ENCODE results near the gene RPH3AL.

RPH3AL gene

DNA sequence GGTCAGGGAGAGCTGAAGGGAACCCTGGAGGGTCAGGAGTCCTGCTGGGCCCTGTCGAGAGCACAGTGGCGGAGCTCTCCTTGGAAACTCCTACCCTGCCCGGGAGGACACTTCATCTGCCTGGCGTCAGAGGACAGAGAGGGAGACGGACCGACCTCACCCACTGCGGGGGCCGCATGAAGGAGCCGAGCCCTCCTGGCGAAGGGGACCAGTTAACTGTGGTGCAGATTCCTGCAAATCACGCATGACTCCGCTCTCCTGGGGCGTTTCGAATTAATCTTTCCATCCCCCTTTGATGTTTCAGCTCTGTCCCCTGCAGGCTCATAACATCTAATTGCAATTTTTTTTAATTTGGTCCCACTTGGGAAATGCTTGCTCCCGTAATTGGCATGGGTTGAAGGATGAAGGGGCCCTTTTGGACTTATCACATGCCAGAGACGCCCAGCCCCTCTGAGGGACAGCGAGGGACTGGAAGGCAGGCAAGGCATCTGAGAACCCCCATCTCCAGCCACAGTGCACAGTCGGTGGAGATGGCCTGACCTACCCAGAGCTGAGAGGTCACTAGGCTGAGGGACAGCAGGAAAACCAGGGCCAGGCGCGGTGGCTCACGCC lies 26.5 kb downstream of the RPH3AL start:
- TF ChIP-seq TOX (CRISPR knock-in tag; IDR thresholded peaks at IDR 0.05; ENCODE audit: borderline replicate concordance) (no peak), TCF4 (CRISPR knock-in tag; IDR thresholded peaks at IDR 0.05; ENCODE audit: borderline replicate concordance) (no peak)
- TF ChIP-seq, protein P1, sequence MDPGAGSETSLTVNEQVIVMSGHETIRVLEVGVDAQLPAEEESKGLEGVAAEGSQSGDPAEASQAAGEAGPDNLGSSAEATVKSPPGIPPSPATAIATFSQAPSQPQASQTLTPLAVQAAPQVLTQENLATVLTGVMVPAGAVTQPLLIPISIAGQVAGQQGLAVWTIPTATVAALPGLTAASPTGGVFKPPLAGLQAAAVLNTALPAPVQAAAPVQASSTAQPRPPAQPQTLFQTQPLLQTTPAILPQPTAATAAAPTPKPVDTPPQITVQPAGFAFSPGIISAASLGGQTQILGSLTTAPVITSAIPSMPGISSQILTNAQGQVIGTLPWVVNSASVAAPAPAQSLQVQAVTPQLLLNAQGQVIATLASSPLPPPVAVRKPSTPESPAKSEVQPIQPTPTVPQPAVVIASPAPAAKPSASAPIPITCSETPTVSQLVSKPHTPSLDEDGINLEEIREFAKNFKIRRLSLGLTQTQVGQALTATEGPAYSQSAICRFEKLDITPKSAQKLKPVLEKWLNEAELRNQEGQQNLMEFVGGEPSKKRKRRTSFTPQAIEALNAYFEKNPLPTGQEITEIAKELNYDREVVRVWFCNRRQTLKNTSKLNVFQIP (CRISPR knock-in tag; IDR thresholded peaks at IDR 0.05; ENCODE audit: borderline replicate concordance, low read depth), result no peak
- TF ChIP-seq, protein P2, sequence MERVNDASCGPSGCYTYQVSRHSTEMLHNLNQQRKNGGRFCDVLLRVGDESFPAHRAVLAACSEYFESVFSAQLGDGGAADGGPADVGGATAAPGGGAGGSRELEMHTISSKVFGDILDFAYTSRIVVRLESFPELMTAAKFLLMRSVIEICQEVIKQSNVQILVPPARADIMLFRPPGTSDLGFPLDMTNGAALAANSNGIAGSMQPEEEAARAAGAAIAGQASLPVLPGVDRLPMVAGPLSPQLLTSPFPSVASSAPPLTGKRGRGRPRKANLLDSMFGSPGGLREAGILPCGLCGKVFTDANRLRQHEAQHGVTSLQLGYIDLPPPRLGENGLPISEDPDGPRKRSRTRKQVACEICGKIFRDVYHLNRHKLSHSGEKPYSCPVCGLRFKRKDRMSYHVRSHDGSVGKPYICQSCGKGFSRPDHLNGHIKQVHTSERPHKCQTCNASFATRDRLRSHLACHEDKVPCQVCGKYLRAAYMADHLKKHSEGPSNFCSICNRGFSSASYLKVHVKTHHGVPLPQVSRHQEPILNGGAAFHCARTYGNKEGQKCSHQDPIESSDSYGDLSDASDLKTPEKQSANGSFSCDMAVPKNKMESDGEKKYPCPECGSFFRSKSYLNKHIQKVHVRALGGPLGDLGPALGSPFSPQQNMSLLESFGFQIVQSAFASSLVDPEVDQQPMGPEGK (CRISPR knock-in tag; IDR thresholded peaks at IDR 0.05; ENCODE audit: borderline replicate concordance), result no peak
- no peak for ATAC-seq

DNA sequence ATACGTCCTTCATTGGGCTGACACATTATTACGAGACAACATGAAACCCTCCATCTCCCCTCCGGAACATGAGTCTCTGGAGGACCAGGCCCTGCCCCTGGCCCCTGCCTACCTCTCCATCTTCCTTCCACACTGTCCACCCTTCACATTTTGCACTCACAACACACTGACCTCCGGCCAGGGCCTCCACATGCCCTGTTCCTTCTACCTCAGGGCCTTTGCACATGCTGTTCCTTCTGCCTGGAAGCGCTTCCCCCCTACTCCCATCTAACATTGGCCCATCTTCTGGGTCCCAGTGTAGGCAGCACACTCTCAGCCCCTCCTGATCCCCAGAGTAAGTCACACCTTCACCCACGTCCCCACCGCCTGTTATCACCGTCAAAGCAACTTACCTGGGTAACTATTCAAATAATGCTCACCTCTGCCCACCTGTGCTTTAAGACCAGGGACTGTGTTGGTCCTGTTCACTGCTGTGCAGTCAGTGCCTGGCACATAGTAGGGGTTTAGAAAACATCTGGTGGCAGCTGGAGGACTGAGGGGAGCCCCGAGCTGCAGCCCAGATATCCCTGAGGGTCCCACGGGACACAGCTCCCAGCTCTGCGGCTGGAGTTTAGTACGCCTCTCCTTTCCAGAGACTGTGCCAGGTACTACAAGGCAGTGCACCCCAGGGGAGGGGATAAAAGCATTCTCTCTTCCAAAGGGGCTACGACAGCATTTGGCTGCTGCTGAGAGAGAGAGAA lies 27.2 kb downstream of the RPH3AL start:
- TF ChIP-seq, protein P3, sequence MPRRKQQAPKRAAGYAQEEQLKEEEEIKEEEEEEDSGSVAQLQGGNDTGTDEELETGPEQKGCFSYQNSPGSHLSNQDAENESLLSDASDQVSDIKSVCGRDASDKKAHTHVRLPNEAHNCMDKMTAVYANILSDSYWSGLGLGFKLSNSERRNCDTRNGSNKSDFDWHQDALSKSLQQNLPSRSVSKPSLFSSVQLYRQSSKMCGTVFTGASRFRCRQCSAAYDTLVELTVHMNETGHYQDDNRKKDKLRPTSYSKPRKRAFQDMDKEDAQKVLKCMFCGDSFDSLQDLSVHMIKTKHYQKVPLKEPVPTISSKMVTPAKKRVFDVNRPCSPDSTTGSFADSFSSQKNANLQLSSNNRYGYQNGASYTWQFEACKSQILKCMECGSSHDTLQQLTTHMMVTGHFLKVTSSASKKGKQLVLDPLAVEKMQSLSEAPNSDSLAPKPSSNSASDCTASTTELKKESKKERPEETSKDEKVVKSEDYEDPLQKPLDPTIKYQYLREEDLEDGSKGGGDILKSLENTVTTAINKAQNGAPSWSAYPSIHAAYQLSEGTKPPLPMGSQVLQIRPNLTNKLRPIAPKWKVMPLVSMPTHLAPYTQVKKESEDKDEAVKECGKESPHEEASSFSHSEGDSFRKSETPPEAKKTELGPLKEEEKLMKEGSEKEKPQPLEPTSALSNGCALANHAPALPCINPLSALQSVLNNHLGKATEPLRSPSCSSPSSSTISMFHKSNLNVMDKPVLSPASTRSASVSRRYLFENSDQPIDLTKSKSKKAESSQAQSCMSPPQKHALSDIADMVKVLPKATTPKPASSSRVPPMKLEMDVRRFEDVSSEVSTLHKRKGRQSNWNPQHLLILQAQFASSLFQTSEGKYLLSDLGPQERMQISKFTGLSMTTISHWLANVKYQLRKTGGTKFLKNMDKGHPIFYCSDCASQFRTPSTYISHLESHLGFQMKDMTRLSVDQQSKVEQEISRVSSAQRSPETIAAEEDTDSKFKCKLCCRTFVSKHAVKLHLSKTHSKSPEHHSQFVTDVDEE (CRISPR knock-in tag; IDR thresholded peaks at IDR 0.05), result no peak
- TF ChIP-seq, protein P4, sequence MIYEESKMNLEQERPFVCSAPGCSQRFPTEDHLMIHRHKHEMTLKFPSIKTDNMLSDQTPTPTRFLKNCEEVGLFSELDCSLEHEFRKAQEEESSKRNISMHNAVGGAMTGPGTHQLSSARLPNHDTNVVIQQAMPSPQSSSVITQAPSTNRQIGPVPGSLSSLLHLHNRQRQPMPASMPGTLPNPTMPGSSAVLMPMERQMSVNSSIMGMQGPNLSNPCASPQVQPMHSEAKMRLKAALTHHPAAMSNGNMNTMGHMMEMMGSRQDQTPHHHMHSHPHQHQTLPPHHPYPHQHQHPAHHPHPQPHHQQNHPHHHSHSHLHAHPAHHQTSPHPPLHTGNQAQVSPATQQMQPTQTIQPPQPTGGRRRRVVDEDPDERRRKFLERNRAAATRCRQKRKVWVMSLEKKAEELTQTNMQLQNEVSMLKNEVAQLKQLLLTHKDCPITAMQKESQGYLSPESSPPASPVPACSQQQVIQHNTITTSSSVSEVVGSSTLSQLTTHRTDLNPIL (CRISPR knock-in tag; IDR thresholded peaks at IDR 0.05; ENCODE audit: low read depth), result no peak
- no peak for TF ChIP-seq ZNF565 (CRISPR knock-in tag; conservative IDR thresholded peaks at IDR 0.05; ENCODE audit: low read depth)
- no peak for TF ChIP-seq CSDC2 (CRISPR knock-in tag; IDR thresholded peaks at IDR 0.05)
- no peak for TF ChIP-seq BACH2 (CRISPR knock-in tag; IDR thresholded peaks at IDR 0.05; ENCODE audit: borderline replicate concordance)
- no peak for TF ChIP-seq OSR1 (CRISPR knock-in tag; IDR thresholded peaks at IDR 0.05)
- no peak for TF ChIP-seq ZFP30 (CRISPR knock-in tag; IDR thresholded peaks at IDR 0.05)
- no peak for TF ChIP-seq ESRRG (CRISPR knock-in tag; IDR thresholded peaks at IDR 0.05)
- TF ChIP-seq, protein P5, sequence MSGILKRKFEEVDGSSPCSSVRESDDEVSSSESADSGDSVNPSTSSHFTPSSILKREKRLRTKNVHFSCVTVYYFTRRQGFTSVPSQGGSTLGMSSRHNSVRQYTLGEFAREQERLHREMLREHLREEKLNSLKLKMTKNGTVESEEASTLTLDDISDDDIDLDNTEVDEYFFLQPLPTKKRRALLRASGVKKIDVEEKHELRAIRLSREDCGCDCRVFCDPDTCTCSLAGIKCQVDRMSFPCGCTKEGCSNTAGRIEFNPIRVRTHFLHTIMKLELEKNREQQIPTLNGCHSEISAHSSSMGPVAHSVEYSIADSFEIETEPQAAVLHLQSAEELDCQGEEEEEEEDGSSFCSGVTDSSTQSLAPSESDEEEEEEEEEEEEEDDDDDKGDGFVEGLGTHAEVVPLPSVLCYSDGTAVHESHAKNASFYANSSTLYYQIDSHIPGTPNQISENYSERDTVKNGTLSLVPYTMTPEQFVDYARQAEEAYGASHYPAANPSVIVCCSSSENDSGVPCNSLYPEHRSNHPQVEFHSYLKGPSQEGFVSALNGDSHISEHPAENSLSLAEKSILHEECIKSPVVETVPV (CRISPR knock-in tag; IDR thresholded peaks at IDR 0.05), result no peak
- no peak for TF ChIP-seq GLIS3 (CRISPR knock-in tag; IDR thresholded peaks at IDR 0.05)
- no peak for TF ChIP-seq ZNF8 (CRISPR knock-in tag; IDR thresholded peaks at IDR 0.05)
- TF ChIP-seq ZNF70 (CRISPR knock-in tag; IDR thresholded peaks at IDR 0.05), result no peak
- TF ChIP-seq, protein P1 (CRISPR knock-in tag; IDR thresholded peaks at IDR 0.05; ENCODE audit: borderline replicate concordance, low read depth), result no peak
- ATAC-seq, result no peak
